ENCODE results near the gene IP6K2. TPM values are rescaled to one million over a fixed set of nuclear protein-coding genes. Genes with fewer than 3 reads are reported as not detected.

IP6K2 gene
- total RNA-seq, 1 experiment from 2014 or later: 102 TPM

DNA sequence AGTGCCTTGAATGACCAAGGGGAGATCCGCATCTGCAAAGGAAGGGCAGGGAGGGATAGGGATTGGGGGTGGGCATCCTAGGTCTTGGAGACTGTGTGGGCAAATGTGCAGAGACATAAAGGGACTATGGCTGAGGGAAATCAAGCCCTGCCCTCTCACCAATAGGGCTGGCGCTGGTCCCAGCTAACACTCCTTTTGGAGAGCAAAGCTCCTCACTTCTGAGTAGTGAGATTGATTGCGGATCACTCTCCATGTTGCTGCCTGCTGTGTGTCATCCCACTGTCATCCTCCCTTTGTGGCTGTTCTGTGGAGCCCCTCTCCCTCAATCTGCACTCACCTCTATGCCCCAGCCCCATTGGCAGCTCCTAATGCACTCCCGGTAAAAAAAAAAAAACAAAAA is 52.1 kb downstream of the IP6K2 start:
- no peak for ATAC-seq
- Histone ChIP-seq H3K79me2 (ENCODE audit: low read length) (no peaks in the 10 kb centered on the region), H3K9ac (ENCODE audit: low read length) (no peak overlapping the region), H3K4me3 (ENCODE audit: low read length) (no peak overlapping the region), H3K4me1 (ENCODE audit: insufficient read depth, low read length) (peaks cover 9% of the 10 kb centered on the region), H3F3A (ENCODE audit: low read length, unreplicated experiment) (no peaks in the 10 kb centered on the region), H3K27me3 (ENCODE audit: low read length) (no peaks in the 10 kb centered on the region), H4K20me1 (ENCODE audit: low read length) (no peaks in the 10 kb centered on the region), H3K9me3 (ENCODE audit: low read length) (no peaks in the 10 kb centered on the region), H2AFZ (ENCODE audit: low read length) (no peak overlapping the region), H3K4me2 (ENCODE audit: low read length) (no peak overlapping the region), H3K27ac (ENCODE audit: low read length) (no peak overlapping the region), H3K9me2 (replicated peaks; ENCODE audit: low read length) (no peaks in the 10 kb centered on the region), H3K36me3 (ENCODE audit: low read depth, low read length) (no peaks in the 10 kb centered on the region)
- BruUV-seq (replicated peaks): no TSS peak
- POLR2A ChIA-PET (ENCODE audit: unreplicated experiment): no interaction called here
- CTCF ChIA-PET: no interaction called here
- TF ChIP-seq EZH2 (IDR thresholded peaks at IDR 0.05; ENCODE audit: low read length, unreplicated experiment) (no peak), EZH2phosphoT487 (IDR thresholded peaks at IDR 0.05; ENCODE audit: borderline replicate concordance, low read length) (no peak)
- TF ChIP-seq, protein P1, sequence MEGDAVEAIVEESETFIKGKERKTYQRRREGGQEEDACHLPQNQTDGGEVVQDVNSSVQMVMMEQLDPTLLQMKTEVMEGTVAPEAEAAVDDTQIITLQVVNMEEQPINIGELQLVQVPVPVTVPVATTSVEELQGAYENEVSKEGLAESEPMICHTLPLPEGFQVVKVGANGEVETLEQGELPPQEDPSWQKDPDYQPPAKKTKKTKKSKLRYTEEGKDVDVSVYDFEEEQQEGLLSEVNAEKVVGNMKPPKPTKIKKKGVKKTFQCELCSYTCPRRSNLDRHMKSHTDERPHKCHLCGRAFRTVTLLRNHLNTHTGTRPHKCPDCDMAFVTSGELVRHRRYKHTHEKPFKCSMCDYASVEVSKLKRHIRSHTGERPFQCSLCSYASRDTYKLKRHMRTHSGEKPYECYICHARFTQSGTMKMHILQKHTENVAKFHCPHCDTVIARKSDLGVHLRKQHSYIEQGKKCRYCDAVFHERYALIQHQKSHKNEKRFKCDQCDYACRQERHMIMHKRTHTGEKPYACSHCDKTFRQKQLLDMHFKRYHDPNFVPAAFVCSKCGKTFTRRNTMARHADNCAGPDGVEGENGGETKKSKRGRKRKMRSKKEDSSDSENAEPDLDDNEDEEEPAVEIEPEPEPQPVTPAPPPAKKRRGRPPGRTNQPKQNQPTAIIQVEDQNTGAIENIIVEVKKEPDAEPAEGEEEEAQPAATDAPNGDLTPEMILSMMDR (conservative IDR thresholded peaks at IDR 0.05; ENCODE audit: low read depth, low read length): no peak
- DNase-seq: no peak
- intact Hi-C loops (cut with micrococcal nuclease): no loop called here

DNA sequence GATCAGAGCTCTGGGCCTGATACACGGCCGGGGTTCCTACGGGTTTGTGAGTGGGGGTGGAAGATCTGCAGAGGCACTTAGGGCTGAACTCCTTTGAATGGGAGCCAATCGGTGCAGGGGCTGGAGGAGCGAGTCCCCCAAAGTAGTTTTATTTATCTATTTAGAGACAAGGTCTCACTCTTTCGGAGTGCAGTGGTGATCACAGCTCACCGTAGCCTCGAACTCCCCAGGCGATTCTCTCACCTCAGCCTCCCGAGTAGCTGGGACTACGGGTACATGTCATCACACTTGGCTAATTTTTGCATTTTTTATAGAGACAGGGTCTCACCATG is 52.7 kb downstream of the IP6K2 start:
- POLR2A ChIA-PET (ENCODE audit: unreplicated experiment): no interaction called here
- Histone ChIP-seq H2AFZ (ENCODE audit: low read length) (peak overlapping the region; percentile 62; the same call in 1 of the 2 replicates), H3K27ac (ENCODE audit: low read length) (no peak overlapping the region)

More for the DNA sequence above, 52.7 kb downstream of the IP6K2 start:
- H3K79me2 ChIP-seq (ENCODE audit: low read length): no peaks in the 10 kb centered on the region
- no peak for TF ChIP-seq EZH2phosphoT487 (IDR thresholded peaks at IDR 0.05; ENCODE audit: borderline replicate concordance, low read length)
- TF ChIP-seq, protein P1 (conservative IDR thresholded peaks at IDR 0.05; ENCODE audit: low read depth, low read length): no peak
- CTCF ChIA-PET: interaction anchor here (0.9 to 1.0 kb wide), 2 partner anchors 21 to 29 kb away, joined by 3 to 5 read pairs; partner anchors contain the start of gene SLC26A6
- DNase-seq (no peak), ATAC-seq (no peak)
- H3K9me3 ChIP-seq (ENCODE audit: low read length): no peaks in the 10 kb centered on the region
- no peak overlapping the region for H3K9ac ChIP-seq (ENCODE audit: low read length)
- no peaks in the 10 kb centered on the region for H3K9me2 ChIP-seq (replicated peaks; ENCODE audit: low read length)
- H3K4me2 ChIP-seq (ENCODE audit: low read length): peak overlapping the region; percentile 73; the same call in 1 of the 2 replicates
- peaks cover 9% of the 10 kb centered on the region for H3K4me1 ChIP-seq (ENCODE audit: insufficient read depth, low read length)
- H3F3A ChIP-seq (ENCODE audit: low read length, unreplicated experiment): no peaks in the 10 kb centered on the region
- H3K36me3 ChIP-seq (ENCODE audit: low read depth, low read length): no peaks in the 10 kb centered on the region
- no peaks in the 10 kb centered on the region for H3K27me3 ChIP-seq (ENCODE audit: low read length)
- intact Hi-C loops (cut with micrococcal nuclease): no loop called here
- BruUV-seq (replicated peaks): no TSS peak
- no peaks in the 10 kb centered on the region for H4K20me1 ChIP-seq (ENCODE audit: low read length)
- no peak overlapping the region for H3K4me3 ChIP-seq (ENCODE audit: low read length)
